Stimulated activated CD8-positive, alpha-beta memory T cell treated with anti-CD3 and anti-CD28 coated beads, Interleukin-7, amount 100 ng/mL, for 48 hours (primary cell): ENCODE results near the gene STIP1.
"Not testable (repeated sequence)": the region's sequence is repeated elsewhere in the genome, so short reads cannot be mapped to it uniquely, and the experiment has no call there.

ENCODE experiments used
- DNase-seq, 2 donors: peaks; one replicate each; pipeline ENCODE4 v3.0.0-alpha.2; 2020; ENCODE audit warnings: low read depth in 1 of 2; ENCODE audit errors: extremely low read depth in 1 of 2

Gene STIP1

DNA sequence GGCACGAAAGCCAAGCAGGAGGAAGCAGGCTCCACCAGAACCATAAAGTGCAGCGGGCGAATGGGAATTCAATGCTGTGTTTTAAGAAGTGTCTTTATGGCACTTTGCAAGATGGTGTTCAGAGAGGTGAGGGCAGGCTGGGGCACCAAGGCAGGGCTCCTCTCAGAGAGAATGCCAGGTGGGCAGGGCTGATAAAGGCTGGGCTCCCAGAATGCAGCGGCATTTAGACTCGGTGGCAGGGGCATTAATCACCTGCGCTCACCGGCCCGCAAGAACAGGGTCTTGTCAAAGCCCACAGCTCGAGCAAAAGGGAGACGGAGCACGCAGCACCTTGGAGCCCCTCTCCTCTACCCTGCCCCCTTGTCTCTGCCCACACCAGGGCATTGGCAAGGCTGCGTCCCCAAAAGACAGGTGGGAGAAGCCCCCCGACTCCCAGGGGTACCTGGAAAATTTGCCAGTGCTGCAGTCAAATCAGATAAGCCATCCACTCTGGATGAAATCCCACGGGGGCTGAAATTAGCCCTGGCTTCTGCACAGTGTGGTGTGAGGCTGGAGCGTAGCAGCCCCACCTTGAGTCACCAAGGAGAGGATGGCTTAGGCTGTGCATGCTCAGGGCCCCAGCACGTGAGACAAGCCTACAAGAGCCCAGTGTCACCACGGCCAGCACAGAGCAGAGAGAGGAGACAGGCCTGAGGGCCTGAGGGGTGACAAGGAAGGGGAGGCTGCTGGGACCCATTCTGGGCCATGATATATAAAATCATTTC, 28.2 kb upstream of the STIP1 start:
- no peak for DNase-seq

DNA sequence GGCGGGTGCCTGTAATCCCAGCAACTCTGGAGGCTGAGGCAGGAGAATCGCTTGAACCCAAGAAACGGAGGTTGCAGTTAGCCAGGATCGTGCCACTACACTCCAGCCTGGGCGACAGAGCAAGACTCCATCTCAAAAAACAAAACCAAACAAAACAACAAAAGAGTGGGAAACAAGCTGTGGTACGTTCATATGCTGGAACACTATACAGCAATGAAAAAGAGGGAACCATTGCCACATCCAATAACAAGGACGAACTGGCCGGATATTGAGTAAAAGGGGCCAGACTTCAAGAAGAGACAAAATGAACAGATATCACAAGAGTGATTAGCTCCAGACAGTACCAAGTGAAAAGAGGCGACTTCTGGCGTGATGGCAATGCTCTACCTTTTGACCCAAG, 24.9 kb upstream of the STIP1 start:
- DNase-seq, result no peak

DNA sequence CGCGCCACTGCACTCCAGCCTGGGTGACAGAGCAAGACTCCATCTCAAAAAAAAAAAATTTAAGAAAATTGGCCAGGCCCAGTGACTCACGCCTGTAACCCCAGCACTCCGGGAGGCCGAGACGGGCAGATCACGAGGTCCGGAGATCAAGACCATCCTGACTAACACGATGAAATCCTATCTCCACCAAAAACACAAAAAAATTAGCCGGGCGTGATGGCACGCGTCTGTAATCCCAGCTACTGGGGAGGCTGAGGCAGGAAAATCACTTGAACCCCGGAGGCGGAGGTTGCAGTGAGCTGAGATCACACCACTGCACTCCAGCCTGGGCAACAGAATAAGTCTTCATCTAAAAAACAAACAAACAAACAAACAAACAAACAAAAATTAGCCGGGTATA, 23.2 kb upstream of the STIP1 start:
- DNase-seq, result not testable (repeated sequence)

DNA sequence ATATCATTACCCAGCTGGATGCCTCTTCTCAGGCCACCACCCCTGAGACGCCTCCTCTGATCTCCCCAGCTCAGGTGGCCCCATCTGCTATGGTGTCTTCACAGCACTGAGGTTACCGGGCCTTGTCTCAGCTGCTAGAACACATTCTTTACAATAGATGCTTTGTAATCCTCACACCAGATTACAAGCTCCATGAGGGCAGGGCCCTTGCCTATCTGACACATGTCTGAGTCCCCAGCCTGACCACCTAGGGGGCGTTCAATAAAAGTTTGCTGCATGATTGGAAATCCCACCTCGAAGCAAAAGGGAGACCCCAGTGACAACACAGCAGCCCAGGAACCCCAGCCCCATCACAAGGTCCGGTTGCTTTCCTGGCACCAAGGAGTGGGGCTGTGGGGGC, 22.0 kb upstream of the STIP1 start:
- no peak for DNase-seq

DNA sequence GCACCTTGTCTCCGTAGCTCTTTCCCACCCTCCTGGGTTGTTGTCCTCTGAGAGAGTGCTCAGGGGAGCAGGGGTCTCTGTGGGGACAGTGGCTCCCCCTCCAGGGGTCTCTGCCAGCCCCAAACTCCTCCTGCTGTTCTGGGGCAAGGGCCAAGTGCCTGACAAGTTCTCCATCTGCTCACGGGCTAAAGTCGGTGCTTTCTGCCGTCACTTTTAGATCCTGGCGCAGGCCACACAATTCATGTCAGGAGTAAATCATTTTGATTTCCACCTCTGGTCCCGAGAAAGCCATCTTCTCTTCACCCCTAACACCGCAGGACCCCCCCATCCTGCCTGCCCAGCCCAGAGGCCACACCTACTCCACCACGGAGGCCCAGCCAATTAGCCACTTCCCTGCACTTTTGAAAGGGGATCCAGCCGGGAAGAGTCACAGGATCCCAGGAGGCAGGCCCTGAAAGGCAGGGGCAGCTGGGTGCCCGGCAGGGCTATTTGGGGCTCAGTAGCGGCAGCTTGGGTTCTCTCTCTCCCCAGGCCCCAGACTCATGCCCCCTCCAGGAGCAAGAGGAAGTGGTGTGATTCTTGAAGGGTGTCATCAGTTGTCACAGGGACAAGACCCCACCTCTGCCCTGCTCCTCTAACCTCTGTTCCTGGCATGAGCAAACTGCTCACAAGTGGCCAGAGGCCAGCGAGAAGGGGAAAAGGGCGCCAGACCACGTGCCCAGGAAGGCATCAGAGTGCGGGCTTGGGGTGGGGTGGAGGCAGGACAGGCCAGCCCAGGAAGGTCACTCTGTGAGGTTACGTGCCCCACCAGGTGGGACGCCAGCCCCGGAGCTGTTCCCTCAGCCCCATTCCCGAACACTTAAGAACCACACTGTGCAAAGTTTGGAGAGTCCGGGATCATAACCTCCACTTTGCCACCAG, 21.3 kb upstream of the STIP1 start:
- no peak for DNase-seq

DNA sequence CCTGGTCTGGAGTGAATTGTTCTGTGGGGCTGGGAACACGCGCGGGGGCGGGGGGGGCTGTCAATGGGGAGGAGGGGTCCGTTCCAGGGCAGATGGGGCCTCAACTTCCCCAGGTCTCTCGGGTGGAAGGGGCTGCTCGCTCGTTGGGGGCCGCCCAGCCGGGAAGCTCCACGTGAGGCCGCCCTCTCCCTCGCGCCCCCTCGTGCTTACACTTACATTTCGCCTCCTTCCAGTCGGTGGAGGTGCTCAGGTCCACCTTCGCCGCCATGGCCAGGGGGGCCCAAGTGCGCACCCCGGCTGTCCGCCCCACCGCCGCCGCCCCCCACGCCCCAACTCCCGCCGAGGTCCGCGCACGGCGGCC, 20.5 kb upstream of the STIP1 start:
- DNase-seq, result no peak

DNA sequence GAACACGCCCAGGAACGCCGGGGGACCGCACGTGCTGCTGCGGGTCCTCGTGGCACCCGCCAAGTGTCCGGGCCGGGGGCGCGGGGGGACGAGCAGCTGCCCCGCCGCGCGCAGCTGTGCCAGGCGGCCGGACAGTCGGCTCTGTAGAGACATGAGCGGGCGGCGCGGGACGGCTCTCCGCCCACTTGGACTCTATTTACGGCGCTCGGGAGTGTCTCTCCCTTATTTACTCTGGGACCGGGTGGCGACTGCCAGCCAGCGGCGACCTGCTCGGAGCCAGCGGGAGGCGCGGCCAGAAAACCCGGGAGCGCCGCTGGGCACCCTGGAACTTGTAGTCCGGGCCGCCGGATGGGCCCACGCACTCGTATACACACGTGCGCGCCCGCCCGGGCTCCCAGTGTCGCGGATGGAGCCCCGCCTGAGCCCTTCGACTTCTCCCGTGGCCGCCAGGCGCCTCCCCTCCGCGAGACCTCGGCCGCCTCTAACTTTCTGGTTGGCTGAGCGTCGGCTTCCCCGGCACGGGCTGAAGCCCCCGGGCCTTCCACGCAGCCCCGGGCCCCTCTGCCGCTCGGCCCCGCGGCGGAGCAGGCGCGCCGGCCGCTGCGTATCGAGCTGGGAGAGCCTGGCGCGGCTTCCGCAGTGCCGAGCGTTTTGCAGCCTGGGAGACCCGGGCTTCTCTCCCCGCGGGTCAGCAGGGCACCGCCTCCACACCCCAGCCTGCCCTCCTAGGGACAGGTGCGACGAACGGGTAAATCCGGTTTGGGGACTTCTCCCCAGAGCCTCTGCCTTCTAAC, 19.9 kb upstream of the STIP1 start, which contains the start of gene MACROD1:
Gene MACROD1 (minus strand): TSS at position 272 of the 794 bp plus-strand sequence. CDS start 119 bp downstream, at position 153.
- peak; percentile 76 to 77 for DNase-seq

DNA sequence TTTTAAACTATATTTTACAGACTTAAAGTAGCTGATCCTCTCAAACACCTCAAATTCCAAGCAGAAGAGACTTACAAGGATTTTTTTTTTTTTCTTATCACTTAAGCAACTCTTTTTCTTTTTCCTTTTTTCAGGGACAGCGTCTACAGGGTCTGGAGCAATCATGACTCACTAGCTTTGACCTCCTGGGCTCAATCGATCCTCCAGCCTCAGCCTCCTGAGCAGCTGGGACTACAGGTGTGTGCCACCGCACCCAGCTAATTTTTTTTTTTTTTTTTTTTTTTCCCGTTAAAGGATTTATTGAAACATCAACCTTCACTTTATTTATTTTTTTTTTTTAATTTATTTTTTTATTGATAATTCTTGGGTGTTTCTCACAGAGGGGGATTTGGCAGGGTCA, 15.6 kb upstream of the STIP1 start:
- DNase-seq, result no peak

DNA sequence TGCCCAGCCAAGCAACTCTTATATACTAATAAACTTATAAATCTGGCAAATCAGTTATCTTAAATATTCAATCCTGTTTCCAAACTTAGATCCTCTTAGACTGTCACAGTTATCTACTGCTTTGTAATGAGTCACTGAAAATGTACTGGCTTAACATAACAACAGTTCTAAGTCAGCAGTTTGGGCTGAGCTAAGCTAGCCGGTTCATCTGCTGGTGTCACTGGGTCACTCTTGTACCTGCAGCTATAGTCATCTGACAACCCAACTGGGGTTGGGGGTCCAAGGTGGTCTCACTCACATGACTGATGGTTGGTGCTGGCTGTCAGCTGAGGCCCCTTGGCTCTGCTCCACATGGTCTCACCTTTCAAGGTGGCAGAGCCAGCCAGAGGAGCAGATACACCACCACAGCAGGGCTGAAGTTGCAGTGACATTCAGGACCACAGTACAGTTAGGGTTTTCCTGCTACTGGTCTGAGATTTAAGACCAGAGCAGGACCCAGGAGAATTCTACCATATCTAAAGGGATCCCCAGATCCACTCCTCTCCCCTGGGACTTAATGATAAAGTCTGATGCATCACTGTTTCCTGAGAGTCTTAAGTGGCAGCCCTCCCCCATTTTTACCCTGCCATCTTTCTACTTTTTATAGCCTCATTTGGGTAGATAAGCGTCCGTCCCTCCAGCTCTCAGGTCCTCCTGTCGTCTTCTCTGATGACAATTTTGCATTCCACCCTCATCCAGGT, 12.2 kb upstream of the STIP1 start:
- DNase-seq, result no peak

DNA sequence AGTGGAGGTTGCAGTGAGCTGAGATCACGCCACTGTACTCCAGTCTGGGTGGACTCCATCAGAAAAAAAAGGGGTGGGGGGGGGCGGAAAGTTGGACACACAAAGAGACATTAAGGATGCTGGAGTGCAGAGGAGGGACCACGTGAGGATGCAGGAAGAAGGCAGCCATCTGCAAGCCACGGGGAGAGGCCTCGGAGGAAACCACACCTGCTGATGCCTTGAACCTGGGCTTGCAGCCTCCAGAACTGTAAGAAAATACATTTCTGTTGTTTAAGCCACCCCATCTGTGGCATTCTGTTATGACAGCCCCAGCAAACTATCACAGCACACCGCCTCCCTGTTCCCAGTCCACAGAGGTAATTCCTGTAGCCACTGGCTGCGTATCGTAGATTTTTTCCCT, 9.2 kb upstream of the STIP1 start:
- no peak for DNase-seq

DNA sequence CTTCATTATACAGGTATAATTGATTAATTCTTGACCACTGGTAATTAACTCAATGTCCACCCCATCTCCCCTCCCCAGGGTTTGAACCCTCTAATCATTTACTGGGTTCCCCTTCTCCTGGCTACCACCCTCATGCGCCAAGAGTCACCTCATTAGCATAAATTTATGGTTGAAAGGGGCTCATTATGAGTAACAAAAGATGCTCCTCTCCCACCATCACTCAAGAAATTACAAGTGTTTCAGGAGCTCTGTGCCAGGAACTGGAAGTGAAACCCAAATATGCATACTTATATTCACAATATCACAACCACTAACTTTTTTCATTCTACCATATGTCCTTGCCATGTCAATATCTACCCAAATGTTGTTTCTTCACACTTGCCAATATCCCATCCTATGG, 7.8 kb upstream of the STIP1 start:
- no peak for DNase-seq

DNA sequence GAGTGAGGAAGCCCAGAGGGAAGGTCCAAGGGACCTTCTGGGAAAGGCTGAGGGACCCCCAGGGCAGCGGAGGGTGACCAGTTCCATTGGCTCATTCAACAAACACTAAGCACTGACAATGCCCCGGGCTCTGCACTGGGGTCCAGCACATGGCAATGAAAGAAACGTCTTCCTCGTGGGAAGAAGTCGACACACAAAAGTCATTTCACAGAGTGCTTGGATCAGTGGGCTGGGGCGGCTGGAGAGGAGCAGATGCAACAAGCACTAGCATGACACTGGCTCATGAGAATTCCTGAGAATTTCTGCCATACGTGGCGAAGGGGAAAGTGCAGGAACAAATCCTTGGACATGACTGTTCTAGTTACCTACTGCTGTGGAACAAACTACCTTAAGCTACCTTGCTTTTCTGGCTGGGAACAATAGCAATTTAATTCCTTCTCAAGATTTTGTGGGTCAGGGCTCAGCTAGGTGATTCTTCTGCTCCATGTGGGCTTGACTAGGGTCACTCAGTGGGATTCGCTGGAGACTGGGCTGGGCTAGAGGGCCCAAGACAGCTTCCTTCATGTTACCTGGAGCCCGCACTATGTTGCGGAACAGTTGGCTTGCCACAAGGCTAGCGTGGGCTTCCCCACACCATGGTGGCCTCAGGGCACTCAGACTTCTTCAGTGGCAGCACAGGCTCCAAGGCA, 6.9 kb upstream of the STIP1 start:
- no peak for DNase-seq

DNA sequence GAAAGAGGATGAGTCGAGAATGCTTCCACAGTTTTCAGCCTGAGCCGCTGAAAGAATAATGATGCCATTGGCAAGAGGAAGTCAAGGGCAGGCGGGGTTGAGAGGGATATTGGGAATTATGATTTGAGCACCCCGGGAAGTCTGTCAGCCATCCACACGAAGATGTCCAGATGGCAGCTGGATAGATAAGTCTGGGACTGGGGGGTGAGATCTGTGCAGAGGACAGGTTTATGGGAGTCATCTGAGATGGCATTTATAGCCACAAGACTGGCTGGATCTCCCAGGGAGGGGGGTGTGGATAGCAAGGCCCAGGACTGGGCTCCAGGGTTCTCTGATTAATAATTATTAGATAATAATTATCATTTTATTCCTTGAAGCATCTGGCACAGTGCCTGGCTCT, 5.1 kb upstream of the STIP1 start:
- DNase-seq, result no peak

DNA sequence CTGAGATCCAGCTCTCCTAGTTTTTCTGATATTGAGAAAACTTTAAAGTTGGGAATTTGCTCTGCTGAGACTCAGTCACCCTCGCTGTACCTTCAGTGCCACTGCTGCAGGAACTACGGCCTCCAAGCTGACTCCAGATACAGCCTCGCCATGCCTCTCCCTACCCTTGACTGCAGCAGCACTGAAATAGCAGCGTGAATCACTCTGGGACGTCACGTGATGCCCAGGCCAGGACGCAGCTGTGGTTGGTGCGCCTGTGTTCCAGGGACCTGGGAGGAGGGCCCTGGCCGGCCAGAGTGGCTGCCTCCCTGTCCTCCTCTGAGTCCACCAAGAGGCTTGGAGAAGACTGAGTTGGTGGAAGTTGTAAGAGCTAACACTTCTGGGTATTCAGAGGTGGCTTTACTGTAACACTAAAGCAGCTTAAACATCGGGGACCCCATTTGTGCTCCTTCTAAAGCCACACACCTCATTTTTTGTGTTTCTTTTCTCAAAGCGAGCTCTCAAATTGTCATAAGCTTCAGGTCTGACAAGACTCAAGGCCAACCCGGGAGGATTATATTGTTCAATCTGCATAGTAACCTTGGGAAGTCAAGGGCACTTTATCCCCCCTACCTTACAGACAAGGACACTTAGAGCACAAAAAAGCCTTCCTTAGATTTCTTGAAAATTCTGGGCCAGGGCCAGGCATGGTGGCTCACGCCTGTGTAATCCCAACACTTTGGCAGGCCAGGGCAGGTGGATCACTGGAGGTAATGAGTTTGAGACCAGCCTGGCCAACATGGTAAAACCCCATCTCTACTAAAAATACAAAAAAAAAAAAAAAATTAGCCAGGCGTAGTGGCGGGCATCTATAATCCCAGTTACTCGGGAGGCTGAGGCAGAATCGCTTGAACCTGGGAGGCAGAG, 4.2 kb upstream of the STIP1 start:
- DNase-seq, result peak in 1 of 2 donors; percentile 25

DNA sequence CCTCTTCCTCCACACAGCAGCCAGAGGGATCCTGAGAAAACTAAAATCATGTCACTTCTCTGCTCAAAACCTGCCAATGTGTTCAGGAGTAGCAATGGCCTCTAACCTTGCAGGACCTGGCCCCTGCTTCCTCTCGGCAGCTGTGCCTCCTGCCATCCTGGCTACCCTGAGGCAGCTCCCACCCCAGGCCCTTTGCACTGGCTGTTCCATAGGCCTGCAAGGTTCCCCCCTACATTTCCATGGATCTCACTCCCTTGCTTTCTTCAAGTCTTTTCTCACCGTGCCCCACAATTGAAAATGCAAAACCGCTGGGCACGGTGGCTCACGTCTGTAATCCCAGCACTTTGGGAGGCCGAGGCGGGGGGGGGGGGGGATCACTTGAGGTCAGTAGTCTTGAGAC, 2.1 kb upstream of the STIP1 start:
- no peak for DNase-seq

DNA sequence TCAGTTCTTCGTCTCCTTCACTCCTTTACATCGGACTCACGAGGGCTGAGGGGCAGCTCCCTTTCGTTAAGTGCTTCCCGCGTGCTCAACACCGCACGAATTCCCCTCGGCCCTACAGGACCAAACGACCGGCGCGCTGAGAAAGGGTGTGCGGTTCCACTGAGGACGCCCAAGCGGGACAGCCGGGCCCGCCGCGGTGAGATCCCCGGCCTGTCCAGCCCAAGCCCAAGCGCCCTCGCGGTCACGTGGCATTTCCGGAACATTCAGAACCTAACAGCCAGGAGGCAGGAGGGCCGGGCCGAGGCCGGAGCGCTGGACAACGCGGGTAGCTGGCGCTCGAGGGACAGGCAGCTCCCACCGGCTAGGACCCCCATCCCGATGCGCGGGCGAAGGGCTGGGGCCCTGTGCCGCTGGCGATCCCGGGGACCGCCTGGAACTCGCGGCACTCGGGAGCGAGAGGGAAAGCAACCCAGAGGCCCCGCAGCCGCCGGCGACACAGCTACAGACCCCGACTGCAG, 737 bp upstream of the STIP1 start:
- DNase-seq, result no peak

DNA sequence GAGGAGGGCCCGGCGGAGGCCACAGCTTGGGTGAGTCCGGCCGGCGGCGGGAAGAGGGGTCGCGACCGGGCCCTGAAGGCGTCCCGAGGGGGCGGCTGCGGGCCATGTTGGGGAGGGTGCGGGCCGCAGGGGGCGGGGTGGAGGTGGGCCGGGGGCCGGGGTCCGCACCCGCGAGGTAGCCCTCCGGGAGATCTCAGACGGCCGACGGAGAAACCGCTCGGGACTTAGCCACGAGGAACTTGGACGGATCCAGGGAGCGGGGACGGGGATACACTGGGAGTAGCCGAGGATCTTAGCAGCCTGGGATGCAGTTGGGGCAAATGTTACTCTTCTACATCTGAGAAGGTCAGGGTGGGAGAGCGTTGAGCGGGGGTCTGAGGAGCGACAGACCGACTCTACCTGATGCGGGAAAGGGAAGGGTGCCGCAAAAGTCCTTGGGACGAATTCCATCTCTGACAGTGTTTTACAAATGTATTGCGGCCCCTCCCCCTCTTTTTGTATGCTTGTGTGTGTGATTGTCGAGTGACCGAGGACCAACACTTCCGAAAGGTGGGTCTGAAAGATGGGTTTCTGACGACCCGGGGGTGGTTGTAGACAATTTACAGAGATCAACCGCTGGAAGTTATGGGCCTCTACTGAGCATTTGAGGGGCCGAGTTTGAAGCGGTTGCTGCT, 658 bp downstream of the STIP1 start:
- peak in 1 of 2 donors; percentile 57 for DNase-seq

DNA sequence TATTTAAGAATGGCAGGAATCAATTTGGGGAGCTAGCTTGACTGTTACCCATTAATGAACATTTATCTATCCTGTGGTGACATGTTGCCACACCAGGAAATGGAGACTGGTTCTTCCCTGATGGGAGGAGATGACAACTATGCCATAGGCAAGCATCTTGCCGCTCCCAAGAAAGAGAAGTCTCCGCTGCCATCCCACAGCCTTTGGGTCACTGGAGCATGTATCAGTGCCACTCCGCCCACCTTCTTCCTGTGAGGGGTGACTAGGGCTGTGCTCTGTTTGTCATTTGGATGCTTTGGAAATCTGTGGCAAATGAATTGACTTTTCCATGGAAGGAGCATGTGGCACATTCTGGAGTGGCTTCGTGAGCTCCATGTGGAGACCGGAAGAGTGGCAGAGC, 6.5 kb downstream of the STIP1 start:
- no peak for DNase-seq
